Measurements from ENCODE around the gene UTP20.
"Not testable (repeated sequence)": the region's sequence is repeated elsewhere in the genome, so short reads cannot be mapped to it uniquely, and the experiment has no call there.

The UTP20 gene

GRCh38 chr12:101327546-101327945 lies 47.6 kb downstream of the UTP20 start:
- no peak for DNase-seq

- no peak for DNase-seq
Observed at GRCh38 chr12:101328917-101329316, 49.0 kb downstream of the UTP20 start.

- no peak for DNase-seq
Observed at GRCh38 chr12:101330631-101331030, 50.7 kb downstream of the UTP20 start.

GRCh38 chr12:101336437-101336836 lies 56.5 kb downstream of the UTP20 start:
- DNase-seq = no peak

GRCh38 chr12:101338087-101338486 lies 58.2 kb downstream of the UTP20 start:
- DNase-seq = no peak

- no peak for DNase-seq
Observed at GRCh38 chr12:101343893-101344292, 64.0 kb downstream of the UTP20 start.

GRCh38 chr12:101351682-101352081 lies 71.8 kb downstream of the UTP20 start:
- DNase-seq = no peak

GRCh38 chr12:101356794-101357193 lies 76.9 kb downstream of the UTP20 start:
- DNase-seq = no peak

- no peak for DNase-seq
Observed at GRCh38 chr12:101361455-101361854, 81.5 kb downstream of the UTP20 start.

GRCh38 chr12:101368016-101368415 lies 88.1 kb downstream of the UTP20 start:
- DNase-seq = no peak

- no peak for DNase-seq
Observed at GRCh38 chr12:101372431-101372830, 92.5 kb downstream of the UTP20 start.

- no peak for DNase-seq
Observed at GRCh38 chr12:101375573-101375972, 95.7 kb downstream of the UTP20 start.

GRCh38 chr12:101379149-101379548 lies 99.2 kb downstream of the UTP20 start:
- no peak for DNase-seq

- DNase-seq = not testable (repeated sequence)
Observed at GRCh38 chr12:101391181-101391580, 111.3 kb downstream of the UTP20 start.

GRCh38 chr12:101407049-101407435 lies 127.1 kb downstream of the UTP20 start:
- no peak for DNase-seq

- peak; percentile 78 for DNase-seq
Observed at GRCh38 chr12:101407436-101408345, 127.8 kb downstream of the UTP20 start, which contains the start of gene ARL1. Gene ARL1, minus strand, starts transcription at chr12:101407772. Its CDS starts 127 bp downstream, at chr12:101407645.

- not testable (repeated sequence) for DNase-seq
Observed at GRCh38 chr12:101410169-101410568, 130.3 kb downstream of the UTP20 start.

- peak; percentile 12 for DNase-seq
Observed at GRCh38 chr12:101414533-101415119, 134.7 kb downstream of the UTP20 start.

- no peak for DNase-seq
Observed at GRCh38 chr12:101415228-101415627, 135.3 kb downstream of the UTP20 start.

- not testable (repeated sequence) for DNase-seq
Observed at GRCh38 chr12:101422066-101422465, 142.2 kb downstream of the UTP20 start.

GRCh38 chr12:101424620-101425019 lies 144.7 kb downstream of the UTP20 start:
- DNase-seq = no peak

GRCh38 chr12:101430456-101430855 lies 150.6 kb downstream of the UTP20 start:
- DNase-seq = no peak

- no peak for DNase-seq
Observed at GRCh38 chr12:101436136-101436535, 156.2 kb downstream of the UTP20 start.
